ENCODE measurements around the gene PDGFC. TPM values are rescaled to one million over a fixed set of nuclear protein-coding genes. Genes with fewer than 3 reads are reported as not detected.

The PDGFC gene
- total and polyA plus RNA-seq, 2 of the 8 experiments (the other 6 are each of a cell fraction or from before 2014, with no cell fraction given) = 0.65 to 2.7 TPM

GRCh38 chr4:156950948-156951347 lies 20.7 kb downstream of the PDGFC start (continued):
- TF ChIP-seq KDM4A (IDR thresholded peaks at IDR 0.05; ENCODE audit: low read depth, low read length, severe bottlenecking) (no peak), SRF (IDR thresholded peaks at IDR 0.05; ENCODE audit: low read depth, low read length) (no peak), TEAD4 (IDR thresholded peaks at IDR 0.05; ENCODE audit: low read depth, low read length) (no peak), POLR2AphosphoS5 (IDR thresholded peaks at IDR 0.05; ENCODE audit: low read depth, low read length) (no peak), SIX5 (IDR thresholded peaks at IDR 0.05; ENCODE audit: low read depth, low read length) (no peak)
